Upper lobe of right lung (tissue), 1 donor: Measurements from ENCODE around the gene RGS6. TPM values are rescaled to one million over a fixed set of nuclear protein-coding genes. Genes with fewer than 3 reads are reported as not detected.

ENCODE experiments used
- ATAC-seq: fragments of 200-7000 bp; cut with Tn5 transposase; one replicate; pipeline ENCODE4 v1.9.1; 2020; ENCODE audit warnings: mild to moderate bottlenecking, moderate library complexity
- DNase-seq: peaks from one replicate; pipeline ENCODE4 v3.0.0-alpha.2; 2020
- H3K27ac ChIP-seq: fragments of 200-600 bp; one replicate; pipeline ENCODE4 v1.8.0; 2022
- H3K27me3 ChIP-seq: fragments of 200-600 bp; one replicate; pipeline ENCODE4 v1.8.0; 2022; ENCODE audit warnings: mild to moderate bottlenecking
- H3K36me3 ChIP-seq: fragments of 200-600 bp; one replicate; pipeline ENCODE4 v1.8.0; 2022
- H3K4me1 ChIP-seq: fragments of 200-600 bp; one replicate; pipeline ENCODE4 v1.8.0; 2022
- H3K4me3 ChIP-seq: fragments of 200-600 bp; one replicate; pipeline ENCODE4 v1.8.0; 2022; ENCODE audit warnings: mild to moderate bottlenecking
- H3K9me3 ChIP-seq: fragments of 200-600 bp; one replicate; pipeline ENCODE4 v1.8.0; 2022
- CTCF ChIP-seq: fragments of 200-600 bp; IDR thresholded peaks from one replicate; pipeline ENCODE4 v1.8.0; 2022; ENCODE audit warnings: antibody characterized with exemption
- intact Hi-C: fragments of 100-400 bp; cut with DNase I; formaldehyde crosslinking; loops from one replicate; pipeline ENCODE4 v1.11.0; 2022
- total RNA-seq: library from RNA; stranded (reverse); fragmentation: NEBNext Ultra II Directional; extraction: Animal tissue kit (Norgen Biotek cat#: 25700); gene quantifications from one replicate; pipeline ENCODE4 v1.2.1, GENCODE V29; 2021
- donor health status: DM: no; HTN: yes; CAD: no; lungs with severe emphysema.

The RGS6 gene
- total RNA-seq, 1 donor from 2014 or later: 2.6 TPM

- Histone ChIP-seq H3K36me3 (no peaks in the 10 kb centered on the region), H3K9me3 (no peaks in the 10 kb centered on the region), H3K27me3 (no peaks in the 10 kb centered on the region), H3K27ac (no peak overlapping the region), H3K4me3 (no peak overlapping the region), H3K4me1 (no peaks in the 10 kb centered on the region)
- DNase-seq (no peak), ATAC-seq (no peak)
- TF ChIP-seq CTCF: no peak
- intact Hi-C loops: no loop called here
Measured at GRCh38 chr14:71970272-71970671, 38.0 kb downstream of the RGS6 start.

GRCh38 chr14:71985538-71986189 lies 53.4 kb downstream of the RGS6 start:
- Histone ChIP-seq H3K27ac (no peak overlapping the region), H3K27me3 (no peaks in the 10 kb centered on the region), H3K36me3 (no peaks in the 10 kb centered on the region), H3K4me3 (no peak overlapping the region), H3K4me1 (no peaks in the 10 kb centered on the region), H3K9me3 (no peaks in the 10 kb centered on the region)
- DNase-seq (no peak), ATAC-seq (no peak)
- TF ChIP-seq CTCF: no peak
- intact Hi-C loops: no loop called here

- intact Hi-C loops: no loop called here
- Histone ChIP-seq H3K27ac (no peak overlapping the region), H3K9me3 (no peaks in the 10 kb centered on the region), H3K27me3 (no peaks in the 10 kb centered on the region), H3K4me3 (no peak overlapping the region), H3K4me1 (no peaks in the 10 kb centered on the region), H3K36me3 (no peaks in the 10 kb centered on the region)
- DNase-seq (no peak), ATAC-seq (no peak)
- no peak for TF ChIP-seq CTCF
Measured at GRCh38 chr14:71988476-71988875, 56.2 kb downstream of the RGS6 start.

DNA sequence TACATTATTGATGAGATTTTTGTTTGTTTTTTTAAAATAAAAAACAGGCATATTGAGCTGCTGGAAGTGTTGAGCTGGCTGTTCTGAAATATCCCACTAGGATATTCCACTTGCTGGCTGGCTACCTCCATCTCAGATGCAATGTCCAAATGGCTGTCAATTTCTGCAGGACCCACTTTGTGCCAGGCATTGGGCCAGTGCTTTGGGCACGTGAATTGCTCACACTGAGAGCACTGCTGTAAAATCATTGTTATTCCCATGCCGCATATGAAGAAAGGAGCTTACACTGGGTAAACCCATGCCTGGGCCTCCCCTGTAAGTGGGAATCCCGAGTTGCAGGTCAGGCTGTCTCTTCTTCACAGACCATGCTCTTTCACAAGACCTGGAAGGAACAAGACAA lies 56.7 kb downstream of the RGS6 start:
- Histone ChIP-seq H3K36me3 (no peaks in the 10 kb centered on the region), H3K27ac (no peak overlapping the region), H3K9me3 (no peaks in the 10 kb centered on the region), H3K4me3 (no peak overlapping the region), H3K27me3 (no peaks in the 10 kb centered on the region), H3K4me1 (no peaks in the 10 kb centered on the region)
- no peak for TF ChIP-seq CTCF
- intact Hi-C loops: no loop called here
- DNase-seq (no peak), ATAC-seq (no peak)

DNA sequence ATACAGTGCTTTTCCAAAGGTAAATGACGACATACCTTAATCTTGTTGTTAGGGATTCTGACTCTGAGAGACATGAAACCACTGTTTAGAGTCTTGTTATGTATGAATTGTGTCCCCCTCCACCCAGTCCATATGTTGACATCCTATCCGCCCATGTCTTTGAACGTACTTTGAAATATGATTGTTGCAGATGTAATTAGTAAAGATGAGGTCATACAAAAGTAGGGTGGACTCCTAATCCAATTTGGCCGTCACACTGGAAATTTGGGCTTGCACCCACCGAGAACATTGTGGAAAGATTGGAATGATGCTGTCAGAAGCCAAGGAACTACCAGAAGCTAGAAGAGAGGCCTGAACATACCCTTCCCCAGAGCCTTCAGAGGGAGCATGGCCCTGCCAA lies 62.2 kb downstream of the RGS6 start:
- no peak for ATAC-seq

More for the DNA sequence above, 62.2 kb downstream of the RGS6 start:
- H3K4me1 ChIP-seq: no peaks in the 10 kb centered on the region
- intact Hi-C loops: no loop called here
- H3K27me3 ChIP-seq: no peaks in the 10 kb centered on the region
- no peak for DNase-seq
- H3K9me3 ChIP-seq: no peaks in the 10 kb centered on the region
- no peak overlapping the region for H3K27ac ChIP-seq
- no peaks in the 10 kb centered on the region for H3K36me3 ChIP-seq
- H3K4me3 ChIP-seq: no peak overlapping the region
- no peak for TF ChIP-seq CTCF
